Measurements from ENCODE around the gene SLIT1.

GRCh38 chr10:97196223-97197029 lies 10.7 kb upstream of the SLIT1 start:
- TF ChIP-seq CTCF (conservative IDR thresholded peaks at IDR 0.05; ENCODE audit: low read length) (peak; percentile 87), EZH2phosphoT487 (IDR thresholded peaks at IDR 0.05; ENCODE audit: borderline replicate concordance, low read depth, low read length) (no peak)
